Endodermal cell (in vitro differentiated cells): ENCODE data around the gene GATAD2B. TPM values are rescaled to one million over a fixed set of nuclear protein-coding genes. Genes with fewer than 3 reads are reported as not detected.

Experiments used
- DNase-seq: peaks from one replicate; pipeline ENCODE4 v3.0.0-alpha.2; 2017
- H3K27ac ChIP-seq: 2 replicates; pipeline ENCODE4 v1.5.1; 2013; ENCODE audit warnings: mild to moderate bottlenecking, low read depth, low read length, moderate library complexity
- H3K27me3 ChIP-seq: 2 replicates; pipeline ENCODE4 v1.6.1; 2013; ENCODE audit warnings: mild to moderate bottlenecking, low read length, moderate library complexity; ENCODE audit not compliant: insufficient read depth, control insufficient read depth, poor library complexity, severe bottlenecking
- H3K36me3 ChIP-seq: 2 replicates; pipeline ENCODE4 v1.7.0; 2013; ENCODE audit warnings: mild to moderate bottlenecking, low read length, moderate library complexity; ENCODE audit not compliant: control insufficient read depth, insufficient read depth
- H3K4me1 ChIP-seq: one replicate; pipeline ENCODE4 v1.7.0; 2013; ENCODE audit warnings: low read length; ENCODE audit not compliant: control insufficient read depth, insufficient read depth
- H3K4me3 ChIP-seq: 2 replicates; pipeline ENCODE4 v1.5.1; 2013; ENCODE audit warnings: mild to moderate bottlenecking, low read length, moderate library complexity
- H3K9ac ChIP-seq: 2 replicates; pipeline ENCODE4 v1.6.1; 2013; ENCODE audit warnings: mild to moderate bottlenecking, low read length, moderate library complexity; ENCODE audit not compliant: poor library complexity, severe bottlenecking; ENCODE audit errors: extremely low read depth
- H3K9me3 ChIP-seq: 2 replicates; pipeline ENCODE4 v1.6.1; 2013; ENCODE audit warnings: mild to moderate bottlenecking, low read length, moderate library complexity; ENCODE audit not compliant: control insufficient read depth
- H3K27ac Mint-ChIP-seq: 2 replicates; pipeline ENCODE4 v1.8.0; 2020; ENCODE audit warnings: mixed read lengths
- H3K27me3 Mint-ChIP-seq: 2 replicates; pipeline ENCODE4 v1.8.0; 2021; ENCODE audit warnings: mild to moderate bottlenecking, mixed read lengths; ENCODE audit not compliant: insufficient read depth
- H3K36me3 Mint-ChIP-seq: 2 replicates; pipeline ENCODE4 v1.8.0; 2020; ENCODE audit warnings: low read depth, mixed read lengths
- H3K4me1 Mint-ChIP-seq: 2 replicates; pipeline ENCODE4 v1.8.0; 2020; ENCODE audit warnings: mixed read lengths
- H3K4me3 Mint-ChIP-seq: 2 replicates; pipeline ENCODE4 v1.8.0; 2020; ENCODE audit warnings: mild to moderate bottlenecking, moderate library complexity, mixed read lengths
- H3K9me3 Mint-ChIP-seq: 2 replicates; pipeline ENCODE4 v1.8.0; 2020; ENCODE audit warnings: mild to moderate bottlenecking, mixed read lengths
- WGBS, 2 experiments: methylation state at CpG; one replicate each; pipeline versions ENCODE4 v1.1.5 to v1.1.7; 2013; ENCODE audit warnings: missing lambda C conversion rate in 2 of 2, mixed read lengths in 1 of 2; ENCODE audit not compliant: insufficient coverage in 1 of 2, insufficient read length in 1 of 2; 5-methylcytosine and 5-hydroxymethylcytosine counted together
- total RNA-seq, 2 donors: library from RNA; stranded (reverse); fragmentation: NEBNext Ultra II Directional in 1 of 2; extraction: Animal tissue kit (Norgen Biotek cat#: 25700) in 1 of 2; gene quantifications; 2 replicates in 1 of 2; 3 replicates in 1 of 2; pipeline ENCODE4 v1.2.1, GENCODE V29; 2021
- TF ChIP-seq, protein P1 (sequence below): fragments of 200-600 bp; sonication (generic); conservative IDR thresholded peaks from 2 replicates; pipeline ENCODE4 v1.5.0; 2021; ENCODE audit warnings: antibody characterized with exemption, mild to moderate bottlenecking

Gene GATAD2B
- total RNA-seq, 2 donors from 2014 or later: 45.2 to 51.2 TPM

- no peak overlapping the region for H3K4me3 Mint-ChIP-seq
- Histone ChIP-seq H3K27ac (no peak overlapping the region), H3K4me3 (no peak overlapping the region), H3K36me3 (peaks cover 7% of the 10 kb centered on the region), H3K4me1 (peaks cover 5% of the 10 kb centered on the region), H3K9ac (no peak overlapping the region), H3K9me3 (no peaks in the 10 kb centered on the region), H3K27me3 (no peaks in the 10 kb centered on the region)
- H3K27me3 Mint-ChIP-seq: no peaks in the 10 kb centered on the region
- TF ChIP-seq, protein P1, sequence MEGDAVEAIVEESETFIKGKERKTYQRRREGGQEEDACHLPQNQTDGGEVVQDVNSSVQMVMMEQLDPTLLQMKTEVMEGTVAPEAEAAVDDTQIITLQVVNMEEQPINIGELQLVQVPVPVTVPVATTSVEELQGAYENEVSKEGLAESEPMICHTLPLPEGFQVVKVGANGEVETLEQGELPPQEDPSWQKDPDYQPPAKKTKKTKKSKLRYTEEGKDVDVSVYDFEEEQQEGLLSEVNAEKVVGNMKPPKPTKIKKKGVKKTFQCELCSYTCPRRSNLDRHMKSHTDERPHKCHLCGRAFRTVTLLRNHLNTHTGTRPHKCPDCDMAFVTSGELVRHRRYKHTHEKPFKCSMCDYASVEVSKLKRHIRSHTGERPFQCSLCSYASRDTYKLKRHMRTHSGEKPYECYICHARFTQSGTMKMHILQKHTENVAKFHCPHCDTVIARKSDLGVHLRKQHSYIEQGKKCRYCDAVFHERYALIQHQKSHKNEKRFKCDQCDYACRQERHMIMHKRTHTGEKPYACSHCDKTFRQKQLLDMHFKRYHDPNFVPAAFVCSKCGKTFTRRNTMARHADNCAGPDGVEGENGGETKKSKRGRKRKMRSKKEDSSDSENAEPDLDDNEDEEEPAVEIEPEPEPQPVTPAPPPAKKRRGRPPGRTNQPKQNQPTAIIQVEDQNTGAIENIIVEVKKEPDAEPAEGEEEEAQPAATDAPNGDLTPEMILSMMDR: no peak
- no peak for DNase-seq
- WGBS, 2 experiments: 81 to 92% methylated on average over 3 to 4 of the region's 4 CpGs
- H3K4me1 Mint-ChIP-seq: peaks cover 22% of the 10 kb centered on the region
- H3K36me3 Mint-ChIP-seq: peaks cover 20% of the 10 kb centered on the region
- H3K27ac Mint-ChIP-seq: no peak overlapping the region
- no peaks in the 10 kb centered on the region for H3K9me3 Mint-ChIP-seq
Measured at GRCh38 chr1:153780551-153780950, 142.2 kb downstream of the GATAD2B start.

DNA sequence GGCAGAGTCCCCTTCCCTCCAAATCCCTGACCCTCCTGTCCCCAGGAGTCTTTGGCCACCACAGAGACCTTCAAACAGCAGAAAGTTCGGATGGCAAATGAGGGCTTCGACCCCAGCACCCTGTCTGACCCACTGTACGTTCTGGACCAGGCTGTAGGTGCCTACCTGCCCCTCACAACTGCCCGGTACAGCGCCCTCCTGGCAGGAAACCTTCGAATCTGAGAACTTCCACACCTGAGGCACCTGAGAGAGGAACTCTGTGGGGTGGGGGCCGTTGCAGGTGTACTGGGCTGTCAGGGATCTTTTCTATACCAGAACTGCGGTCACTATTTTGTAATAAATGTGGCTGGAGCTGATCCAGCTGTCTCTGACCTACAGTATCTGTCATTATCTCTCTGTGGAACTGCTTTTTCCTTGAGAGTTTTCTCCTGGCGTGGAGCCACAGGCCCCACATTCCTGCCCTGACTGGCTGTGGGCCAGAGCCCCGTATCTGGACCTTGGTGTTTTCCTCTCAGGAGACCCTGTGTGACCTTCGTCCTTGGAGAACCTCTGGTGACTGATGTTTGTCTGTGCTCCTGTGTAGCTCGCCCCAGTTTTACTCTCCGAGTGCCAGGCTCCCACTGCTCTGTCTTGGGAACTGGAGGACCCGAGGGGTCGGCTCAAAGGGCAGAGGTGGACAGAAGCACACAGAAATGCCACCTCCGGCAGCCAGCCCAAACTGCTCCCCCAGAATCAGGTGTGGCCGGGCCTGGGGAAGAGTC is 142.8 kb downstream of the GATAD2B start:
- Histone ChIP-seq H3K9ac (no peak overlapping the region), H3K27ac (no peak overlapping the region), H3K27me3 (no peaks in the 10 kb centered on the region), H3K4me3 (no peak overlapping the region), H3K4me1 (peaks cover 5% of the 10 kb centered on the region), H3K9me3 (no peaks in the 10 kb centered on the region), H3K36me3 (peaks cover 7% of the 10 kb centered on the region)
- H3K9me3 Mint-ChIP-seq: no peaks in the 10 kb centered on the region
- peaks cover 20% of the 10 kb centered on the region for H3K36me3 Mint-ChIP-seq
- no peaks in the 10 kb centered on the region for H3K27me3 Mint-ChIP-seq
- no peak overlapping the region for H3K4me3 Mint-ChIP-seq
- no peak for DNase-seq
- WGBS, 2 experiments: 94% methylated on average over 12 to 17 of the region's 17 CpGs
- no peak overlapping the region for H3K27ac Mint-ChIP-seq
- H3K4me1 Mint-ChIP-seq: peaks cover 19% of the 10 kb centered on the region
- TF ChIP-seq, protein P1: no peak

- Histone ChIP-seq H3K4me3 (no peak overlapping the region), H3K27ac (no peak overlapping the region), H3K36me3 (peaks cover 15% of the 10 kb centered on the region), H3K27me3 (no peaks in the 10 kb centered on the region), H3K9ac (no peak overlapping the region), H3K9me3 (no peaks in the 10 kb centered on the region), H3K4me1 (peaks cover 5% of the 10 kb centered on the region)
- H3K9me3 Mint-ChIP-seq: no peaks in the 10 kb centered on the region
- no peak overlapping the region for H3K27ac Mint-ChIP-seq
- peaks cover 26% of the 10 kb centered on the region for H3K36me3 Mint-ChIP-seq
- TF ChIP-seq, protein P1: no peak
- peaks cover 25% of the 10 kb centered on the region for H3K4me1 Mint-ChIP-seq
- no peaks in the 10 kb centered on the region for H3K27me3 Mint-ChIP-seq
- no peak for DNase-seq
- WGBS, 2 experiments: 93 to 94% methylated on average over 11 to 18 of the region's 18 CpGs
- no peak overlapping the region for H3K4me3 Mint-ChIP-seq
Measured at GRCh38 chr1:153778824-153779519, 143.8 kb downstream of the GATAD2B start.
